HL-60/S4 treated with retinoic acid at 250 ng/mL for 4 days and 3 days (cell line): Measurements from ENCODE around the gene CABP1.

Experiments
- in situ Hi-C: fragments of 300-500 bp; cut with MboI; formaldehyde crosslinking; loops from 2 replicates; pipeline ENCODE4 v1.7.0; 2022; ENCODE audit warnings: low sequenced_read_pairs

The CABP1 gene

GRCh38 chr12:120630104-120630892 lies 10.1 kb upstream of the CABP1 start:
- in situ Hi-C loops: no loop called here

- in situ Hi-C loops: no loop called here
Measured at GRCh38 chr12:120631097-120631496, 9.3 kb upstream of the CABP1 start.

GRCh38 chr12:120640861-120641833 lies 721 bp downstream of the CABP1 start:
- in situ Hi-C loops: no loop called here

- in situ Hi-C loops: no loop called here
Measured at GRCh38 chr12:120642121-120642520, 1.7 kb downstream of the CABP1 start.

GRCh38 chr12:120642826-120643225 lies 2.4 kb downstream of the CABP1 start:
- in situ Hi-C loops: no loop called here

GRCh38 chr12:120643574-120643973 lies 3.1 kb downstream of the CABP1 start:
- in situ Hi-C loops: no loop called here

GRCh38 chr12:120646044-120646443 lies 5.6 kb downstream of the CABP1 start:
- in situ Hi-C loops: no loop called here

- in situ Hi-C loops: no loop called here
Measured at GRCh38 chr12:120647375-120647755, 6.9 kb downstream of the CABP1 start.

- in situ Hi-C loops: no loop called here
Measured at GRCh38 chr12:120649442-120650232, 9.2 kb downstream of the CABP1 start.

GRCh38 chr12:120650233-120650690 lies 9.8 kb downstream of the CABP1 start:
- in situ Hi-C loops: no loop called here

GRCh38 chr12:120651821-120652220 lies 11.4 kb downstream of the CABP1 start:
- in situ Hi-C loops: no loop called here

GRCh38 chr12:120652656-120653435 lies 12.4 kb downstream of the CABP1 start:
- in situ Hi-C loops: no loop called here

GRCh38 chr12:120653611-120654010 lies 13.2 kb downstream of the CABP1 start:
- in situ Hi-C loops: no loop called here

GRCh38 chr12:120654656-120655055 lies 14.2 kb downstream of the CABP1 start:
- in situ Hi-C loops: no loop called here

GRCh38 chr12:120656008-120656407 lies 15.6 kb downstream of the CABP1 start:
- in situ Hi-C loops: no loop called here

GRCh38 chr12:120658286-120659150 lies 18.1 kb downstream of the CABP1 start:
- in situ Hi-C loops: no loop called here

GRCh38 chr12:120659151-120659525 lies 18.7 kb downstream of the CABP1 start:
- in situ Hi-C loops: no loop called here

- in situ Hi-C loops: no loop called here
Measured at GRCh38 chr12:120661432-120661831, 21.0 kb downstream of the CABP1 start.

GRCh38 chr12:120662879-120663278 lies 22.5 kb downstream of the CABP1 start:
- in situ Hi-C loops: no loop called here
